ENCODE measurements around the gene ITGA4.

DNA sequence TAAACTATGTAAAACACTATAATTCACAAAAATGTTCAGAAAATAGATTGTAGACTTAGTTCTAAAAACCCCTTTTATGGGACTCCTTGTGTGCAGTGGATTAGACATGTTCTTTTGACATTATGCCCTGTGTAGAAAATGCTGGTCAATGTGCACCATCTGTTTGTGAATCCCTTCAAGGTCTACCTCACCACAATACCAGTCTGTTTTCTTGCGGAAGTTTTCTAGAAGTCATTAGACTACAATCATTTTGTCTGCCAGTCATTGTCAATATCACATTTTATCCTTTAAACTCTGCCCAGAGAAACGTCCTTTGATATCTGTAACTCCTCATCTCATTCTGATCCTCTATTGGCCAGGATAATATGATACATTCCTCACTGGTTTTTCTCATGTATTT is 7.8 kb downstream of the ITGA4 start:
- TF ChIP-seq CTCF (IDR thresholded peaks at IDR 0.05) (no peak), POLR2A (IDR thresholded peaks at IDR 0.05; ENCODE audit: low read depth) (no peak)

All from esophagus muscularis mucosa (tissue), 3 donors.